SK-N-SH treated with all-trans-retinoic acid at 6 μM for 48 hours (cell line): ENCODE data around the gene CELF1.

Source experiments
- ATAC-seq: fragments of 200-7000 bp; cut with Tn5 transposase; 3 replicates; pipeline ENCODE4 v1.9.1; 2020; ENCODE audit warnings: mild to moderate bottlenecking, moderate library complexity
- ARNTL ChIP-seq: fragments of 450-650 bp; formaldehyde crosslinking; IDR thresholded peaks from 2 replicates; pipeline ENCODE4 v1.5.0; 2020; ENCODE audit warnings: low read depth, mild to moderate bottlenecking, moderate library complexity, borderline replicate concordance
- CSDC2 ChIP-seq: fragments of 250-450 bp; sonication (Bioruptor Pico); IDR thresholded peaks from 2 replicates; pipeline ENCODE4 v1.5.0; 2020; ENCODE audit warnings: mild to moderate bottlenecking, moderate library complexity
- ESRRG ChIP-seq: fragments of 250-450 bp; sonication (Bioruptor Pico); IDR thresholded peaks from 2 replicates; pipeline ENCODE4 v1.6.1; 2021; ENCODE audit warnings: mild to moderate bottlenecking
- GLIS3 ChIP-seq: fragments of 250-450 bp; sonication (Bioruptor Pico); IDR thresholded peaks from 2 replicates; pipeline ENCODE4 v1.5.0; 2020; ENCODE audit warnings: mild to moderate bottlenecking, moderate library complexity
- ISL1 ChIP-seq: fragments of 250-450 bp; sonication (Bioruptor Pico); IDR thresholded peaks from 2 replicates; pipeline ENCODE4 v2.1.2; 2022; ENCODE audit warnings: mild to moderate bottlenecking, moderate library complexity
- OSR1 ChIP-seq: fragments of 250-450 bp; sonication (Bioruptor Pico); IDR thresholded peaks from 2 replicates; pipeline ENCODE4 v1.8.0; 2022; ENCODE audit warnings: moderate library complexity, mild to moderate bottlenecking, inconsistent platforms
- RARB ChIP-seq: fragments of 250-450 bp; sonication (Bioruptor Pico); IDR thresholded peaks from 2 replicates; pipeline ENCODE4 v1.8.0; 2021; ENCODE audit warnings: mild to moderate bottlenecking, moderate library complexity
- SNAI2 ChIP-seq: fragments of 250-450 bp; sonication (Bioruptor Pico); IDR thresholded peaks from 2 replicates; pipeline ENCODE4 v1.5.0; 2020; ENCODE audit warnings: mild to moderate bottlenecking, moderate library complexity
- TCF4 ChIP-seq: fragments of 250-450 bp; sonication (Bioruptor Pico); IDR thresholded peaks from 2 replicates; pipeline ENCODE4 v1.8.0; 2021; ENCODE audit warnings: mild to moderate bottlenecking, moderate library complexity, borderline replicate concordance
- TOX ChIP-seq: fragments of 250-450 bp; sonication (Bioruptor Pico); IDR thresholded peaks from 2 replicates; pipeline ENCODE4 v1.8.0; 2021; ENCODE audit warnings: mild to moderate bottlenecking, moderate library complexity, borderline replicate concordance
- ZC3H10 ChIP-seq: fragments of 250-450 bp; sonication (Bioruptor Pico); IDR thresholded peaks from 2 replicates; pipeline ENCODE4 v1.5.1; 2021; ENCODE audit warnings: mild to moderate bottlenecking, moderate library complexity
- ZFP3 ChIP-seq: fragments of 250-450 bp; sonication (Bioruptor Pico); IDR thresholded peaks from 2 replicates; pipeline ENCODE4 v1.5.0; 2020; ENCODE audit warnings: mild to moderate bottlenecking, moderate library complexity
- ZNF565 ChIP-seq: fragments of 450-650 bp; formaldehyde crosslinking; conservative IDR thresholded peaks from 2 replicates; pipeline ENCODE4 v1.5.0; 2020; ENCODE audit warnings: low read depth, mild to moderate bottlenecking, moderate library complexity
- ZNF70 ChIP-seq: fragments of 450-650 bp; formaldehyde crosslinking; IDR thresholded peaks from 2 replicates; pipeline ENCODE4 v1.5.0; 2020; ENCODE audit warnings: mild to moderate bottlenecking, moderate library complexity
- ZNF8 ChIP-seq: fragments of 450-650 bp; formaldehyde crosslinking; IDR thresholded peaks from 2 replicates; pipeline ENCODE4 v1.5.0; 2020; ENCODE audit warnings: mild to moderate bottlenecking, moderate library complexity
- TF ChIP-seq, protein P1 (sequence below): fragments of 250-450 bp; sonication (Bioruptor Pico); IDR thresholded peaks from 2 replicates; pipeline ENCODE4 v1.5.1; 2020; ENCODE audit warnings: low read depth, mild to moderate bottlenecking, moderate library complexity
- TF ChIP-seq, protein P2 (sequence below): fragments of 250-450 bp; sonication (Bioruptor Pico); IDR thresholded peaks from 2 replicates; pipeline ENCODE4 v1.8.0; 2020; ENCODE audit warnings: mild to moderate bottlenecking, moderate library complexity, borderline replicate concordance
- TF ChIP-seq, protein P3 (sequence below): fragments of 250-450 bp; sonication (Bioruptor Pico); IDR thresholded peaks from 2 replicates; pipeline ENCODE4 v1.5.0; 2020; ENCODE audit warnings: mild to moderate bottlenecking, moderate library complexity
- TF ChIP-seq, protein P4 (sequence below): fragments of 250-450 bp; sonication (Bioruptor Pico); IDR thresholded peaks from 2 replicates; pipeline ENCODE4 v1.5.1; 2021; ENCODE audit warnings: mild to moderate bottlenecking, moderate library complexity

CELF1 gene

DNA sequence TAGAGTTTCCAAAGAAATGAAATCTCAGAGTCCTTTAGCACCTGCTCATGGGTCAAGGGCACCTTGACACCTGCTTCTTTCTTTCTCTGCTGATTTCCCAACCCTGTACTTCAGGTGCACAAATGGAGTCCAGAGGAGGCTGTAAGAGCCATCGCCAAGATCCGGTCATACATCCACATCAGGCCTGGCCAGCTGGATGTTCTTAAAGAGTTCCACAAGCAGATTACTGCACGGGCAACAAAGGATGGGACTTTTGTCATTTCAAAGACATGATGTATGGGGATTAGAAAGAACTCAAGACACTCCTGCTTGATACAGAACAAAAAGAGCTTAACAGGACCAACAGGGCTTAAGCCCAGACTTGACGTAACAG, 18.4 kb upstream of the CELF1 start:
- TF ChIP-seq ISL1 (CRISPR knock-in tag) (no peak), SNAI2 (CRISPR knock-in tag) (no peak), TOX (CRISPR knock-in tag) (no peak), ARNTL (CRISPR knock-in tag) (no peak), ZNF70 (no peak), GLIS3 (no peak), ZNF8 (CRISPR knock-in tag) (no peak)
- TF ChIP-seq, protein P1, sequence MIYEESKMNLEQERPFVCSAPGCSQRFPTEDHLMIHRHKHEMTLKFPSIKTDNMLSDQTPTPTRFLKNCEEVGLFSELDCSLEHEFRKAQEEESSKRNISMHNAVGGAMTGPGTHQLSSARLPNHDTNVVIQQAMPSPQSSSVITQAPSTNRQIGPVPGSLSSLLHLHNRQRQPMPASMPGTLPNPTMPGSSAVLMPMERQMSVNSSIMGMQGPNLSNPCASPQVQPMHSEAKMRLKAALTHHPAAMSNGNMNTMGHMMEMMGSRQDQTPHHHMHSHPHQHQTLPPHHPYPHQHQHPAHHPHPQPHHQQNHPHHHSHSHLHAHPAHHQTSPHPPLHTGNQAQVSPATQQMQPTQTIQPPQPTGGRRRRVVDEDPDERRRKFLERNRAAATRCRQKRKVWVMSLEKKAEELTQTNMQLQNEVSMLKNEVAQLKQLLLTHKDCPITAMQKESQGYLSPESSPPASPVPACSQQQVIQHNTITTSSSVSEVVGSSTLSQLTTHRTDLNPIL (CRISPR knock-in tag), result no peak
- ATAC-seq, result no peak

DNA sequence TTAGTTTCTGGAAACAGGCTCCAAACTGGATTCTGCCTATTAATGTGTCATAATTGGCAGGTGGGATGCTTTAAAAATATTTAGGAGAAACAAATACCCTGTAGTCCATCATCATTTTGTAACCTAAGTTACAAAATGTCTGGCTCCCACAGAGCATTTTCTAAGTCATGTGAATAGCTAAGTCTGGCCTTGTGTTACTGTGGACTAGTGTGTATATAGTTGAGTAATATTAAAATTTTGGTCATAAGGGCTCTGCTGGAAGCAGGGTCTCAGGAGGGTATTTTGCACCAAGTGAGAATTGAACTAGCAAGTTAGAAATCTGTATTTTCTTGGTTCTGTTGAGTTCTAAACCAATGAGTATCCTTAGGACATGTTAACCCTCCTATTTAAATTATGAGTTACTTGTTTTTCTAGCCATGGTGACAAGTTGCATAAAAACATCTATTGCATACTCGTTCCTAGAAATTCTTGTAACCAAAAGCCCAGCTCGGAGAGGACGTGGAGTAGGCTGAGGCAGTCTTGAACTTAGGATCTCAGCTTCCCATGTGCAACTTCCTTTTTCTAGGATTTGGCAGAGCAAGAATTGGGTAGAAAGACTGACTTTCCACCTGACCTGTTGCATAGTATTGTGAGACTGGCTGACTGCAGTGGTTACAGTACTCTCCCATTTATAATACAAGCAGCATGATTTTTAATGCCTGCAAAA, 17.9 kb upstream of the CELF1 start:
- ATAC-seq, result no peak

DNA sequence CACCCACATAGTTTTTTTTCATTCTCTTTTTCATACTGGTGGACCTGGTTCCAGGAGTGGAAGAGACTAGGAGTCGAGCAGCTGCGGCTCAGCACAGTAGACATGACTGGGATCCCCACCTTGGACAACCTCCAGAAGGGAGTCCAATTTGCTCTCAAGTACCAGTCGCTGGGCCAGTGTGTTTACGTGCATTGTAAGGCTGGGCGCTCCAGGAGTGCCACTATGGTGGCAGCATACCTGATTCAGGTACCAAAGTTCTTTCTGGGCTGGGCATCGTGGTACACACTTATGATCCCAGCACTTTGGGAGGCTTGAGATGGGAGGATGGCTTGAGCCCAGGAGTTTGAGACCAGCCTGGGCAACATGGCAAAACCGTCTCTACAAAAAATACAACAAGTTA, 16.7 kb upstream of the CELF1 start:
- TF ChIP-seq ISL1 (CRISPR knock-in tag) (no peak), ARNTL (CRISPR knock-in tag) (no peak)
- no peak for ATAC-seq

More for the DNA sequence above, 17.9 kb upstream of the CELF1 start:
- TF ChIP-seq RARB (CRISPR knock-in tag) (no peak), TOX (CRISPR knock-in tag) (no peak), ESRRG (CRISPR knock-in tag) (no peak), ZC3H10 (CRISPR knock-in tag) (no peak), ZFP3 (CRISPR knock-in tag) (no peak), ZNF8 (CRISPR knock-in tag) (no peak), OSR1 (CRISPR knock-in tag) (no peak), SNAI2 (CRISPR knock-in tag) (no peak), ISL1 (CRISPR knock-in tag) (no peak)
- TF ChIP-seq, protein P2, sequence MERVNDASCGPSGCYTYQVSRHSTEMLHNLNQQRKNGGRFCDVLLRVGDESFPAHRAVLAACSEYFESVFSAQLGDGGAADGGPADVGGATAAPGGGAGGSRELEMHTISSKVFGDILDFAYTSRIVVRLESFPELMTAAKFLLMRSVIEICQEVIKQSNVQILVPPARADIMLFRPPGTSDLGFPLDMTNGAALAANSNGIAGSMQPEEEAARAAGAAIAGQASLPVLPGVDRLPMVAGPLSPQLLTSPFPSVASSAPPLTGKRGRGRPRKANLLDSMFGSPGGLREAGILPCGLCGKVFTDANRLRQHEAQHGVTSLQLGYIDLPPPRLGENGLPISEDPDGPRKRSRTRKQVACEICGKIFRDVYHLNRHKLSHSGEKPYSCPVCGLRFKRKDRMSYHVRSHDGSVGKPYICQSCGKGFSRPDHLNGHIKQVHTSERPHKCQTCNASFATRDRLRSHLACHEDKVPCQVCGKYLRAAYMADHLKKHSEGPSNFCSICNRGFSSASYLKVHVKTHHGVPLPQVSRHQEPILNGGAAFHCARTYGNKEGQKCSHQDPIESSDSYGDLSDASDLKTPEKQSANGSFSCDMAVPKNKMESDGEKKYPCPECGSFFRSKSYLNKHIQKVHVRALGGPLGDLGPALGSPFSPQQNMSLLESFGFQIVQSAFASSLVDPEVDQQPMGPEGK (CRISPR knock-in tag), result no peak
- TF ChIP-seq, protein P1 (CRISPR knock-in tag), result no peak
- TF ChIP-seq, protein P3, sequence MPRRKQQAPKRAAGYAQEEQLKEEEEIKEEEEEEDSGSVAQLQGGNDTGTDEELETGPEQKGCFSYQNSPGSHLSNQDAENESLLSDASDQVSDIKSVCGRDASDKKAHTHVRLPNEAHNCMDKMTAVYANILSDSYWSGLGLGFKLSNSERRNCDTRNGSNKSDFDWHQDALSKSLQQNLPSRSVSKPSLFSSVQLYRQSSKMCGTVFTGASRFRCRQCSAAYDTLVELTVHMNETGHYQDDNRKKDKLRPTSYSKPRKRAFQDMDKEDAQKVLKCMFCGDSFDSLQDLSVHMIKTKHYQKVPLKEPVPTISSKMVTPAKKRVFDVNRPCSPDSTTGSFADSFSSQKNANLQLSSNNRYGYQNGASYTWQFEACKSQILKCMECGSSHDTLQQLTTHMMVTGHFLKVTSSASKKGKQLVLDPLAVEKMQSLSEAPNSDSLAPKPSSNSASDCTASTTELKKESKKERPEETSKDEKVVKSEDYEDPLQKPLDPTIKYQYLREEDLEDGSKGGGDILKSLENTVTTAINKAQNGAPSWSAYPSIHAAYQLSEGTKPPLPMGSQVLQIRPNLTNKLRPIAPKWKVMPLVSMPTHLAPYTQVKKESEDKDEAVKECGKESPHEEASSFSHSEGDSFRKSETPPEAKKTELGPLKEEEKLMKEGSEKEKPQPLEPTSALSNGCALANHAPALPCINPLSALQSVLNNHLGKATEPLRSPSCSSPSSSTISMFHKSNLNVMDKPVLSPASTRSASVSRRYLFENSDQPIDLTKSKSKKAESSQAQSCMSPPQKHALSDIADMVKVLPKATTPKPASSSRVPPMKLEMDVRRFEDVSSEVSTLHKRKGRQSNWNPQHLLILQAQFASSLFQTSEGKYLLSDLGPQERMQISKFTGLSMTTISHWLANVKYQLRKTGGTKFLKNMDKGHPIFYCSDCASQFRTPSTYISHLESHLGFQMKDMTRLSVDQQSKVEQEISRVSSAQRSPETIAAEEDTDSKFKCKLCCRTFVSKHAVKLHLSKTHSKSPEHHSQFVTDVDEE (CRISPR knock-in tag), result no peak

DNA sequence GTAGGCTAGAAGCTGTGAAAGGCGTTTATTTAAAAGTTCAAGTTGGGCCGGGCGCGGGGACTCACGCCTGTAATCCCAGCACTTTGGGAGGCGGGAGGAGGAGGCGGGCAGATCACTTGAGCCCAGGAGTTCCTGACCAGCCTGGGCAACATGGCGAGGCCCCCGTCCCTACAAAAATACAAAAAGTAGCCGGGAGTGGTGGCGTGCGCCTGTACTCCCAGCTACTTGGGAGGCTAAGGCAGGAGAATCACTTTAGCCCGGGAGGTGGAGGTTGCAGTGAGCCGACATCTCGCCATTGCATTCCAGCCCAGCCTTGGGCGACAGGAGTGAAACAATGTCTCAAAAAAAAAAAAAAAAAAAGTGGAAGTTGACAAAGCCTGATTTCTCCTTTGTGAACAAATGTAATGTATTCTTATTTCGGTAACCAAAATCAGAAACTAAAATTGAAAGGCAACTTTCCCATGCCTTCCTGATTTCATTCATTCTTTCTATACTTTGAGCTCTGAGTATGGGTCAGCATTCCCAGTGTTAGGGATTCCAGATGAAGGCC, 13.3 kb upstream of the CELF1 start:
- peak; percentile 26 for ATAC-seq
- no peak for TF ChIP-seq ZNF565 (CRISPR knock-in tag)
- TF ChIP-seq, protein P2 (CRISPR knock-in tag), result no peak
- no peak for TF ChIP-seq TCF4 (CRISPR knock-in tag)
- no peak for TF ChIP-seq ZNF70
- no peak for TF ChIP-seq ZC3H10 (CRISPR knock-in tag)
- TF ChIP-seq, protein P4, sequence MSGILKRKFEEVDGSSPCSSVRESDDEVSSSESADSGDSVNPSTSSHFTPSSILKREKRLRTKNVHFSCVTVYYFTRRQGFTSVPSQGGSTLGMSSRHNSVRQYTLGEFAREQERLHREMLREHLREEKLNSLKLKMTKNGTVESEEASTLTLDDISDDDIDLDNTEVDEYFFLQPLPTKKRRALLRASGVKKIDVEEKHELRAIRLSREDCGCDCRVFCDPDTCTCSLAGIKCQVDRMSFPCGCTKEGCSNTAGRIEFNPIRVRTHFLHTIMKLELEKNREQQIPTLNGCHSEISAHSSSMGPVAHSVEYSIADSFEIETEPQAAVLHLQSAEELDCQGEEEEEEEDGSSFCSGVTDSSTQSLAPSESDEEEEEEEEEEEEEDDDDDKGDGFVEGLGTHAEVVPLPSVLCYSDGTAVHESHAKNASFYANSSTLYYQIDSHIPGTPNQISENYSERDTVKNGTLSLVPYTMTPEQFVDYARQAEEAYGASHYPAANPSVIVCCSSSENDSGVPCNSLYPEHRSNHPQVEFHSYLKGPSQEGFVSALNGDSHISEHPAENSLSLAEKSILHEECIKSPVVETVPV (CRISPR knock-in tag), result no peak
- no peak for TF ChIP-seq CSDC2
- no peak for TF ChIP-seq GLIS3
- TF ChIP-seq, all 23 proteins: peak for 0
